IMR-90 (cell line): ENCODE results near the gene SRMS. TPM values are rescaled to one million over a fixed set of nuclear protein-coding genes. Genes with fewer than 3 reads are reported as not detected.

Source experiments
- ATAC-seq: fragments of 200-7000 bp; cut with Tn5 transposase; 2 replicates; pipeline ENCODE4 v1.9.1; 2020; ENCODE audit warnings: low read depth, mild to moderate bottlenecking, moderate library complexity
- BruUV-seq: library from RNA; stranded (reverse); fragments of 400-500 nt; replicated peaks from 2 replicates; lab custom pipeline; 2021; lab: Mats Ljungman, UMichigan
- CTCF ChIA-PET: fragments of 300-600 bp; formaldehyde crosslinking; extraction: SDS; loops from one replicate; lab custom pipeline; 2021; ENCODE audit warnings: antibody characterized with exemption; lab: Yijun Ruan, JAX
- POLR2A ChIA-PET: fragments of 300-600 bp; sonication (Branson Sonifier 250); formaldehyde crosslinking; loops from one replicate; lab custom pipeline; 2022; ENCODE audit warnings: antibody characterized with exemption; ENCODE audit not compliant: unreplicated experiment; lab: Charles Lee
- DNase-seq: peaks from one replicate; pipeline ENCODE4 v3.0.0; 2013
- H2AFZ ChIP-seq: replicated peaks from 2 replicates; pipeline ENCODE3; 2013; ENCODE audit warnings: low read length, mild to moderate bottlenecking; ENCODE audit not compliant: poor library complexity
- H2AK5ac ChIP-seq: 2 replicates; pipeline ENCODE4 v1.6.1; 2013; ENCODE audit warnings: low read depth, low read length, inconsistent platforms
- H2AK9ac ChIP-seq: replicated peaks from 2 replicates; pipeline ENCODE3; 2013; ENCODE audit warnings: mild to moderate bottlenecking, low read depth, low read length, moderate library complexity; ENCODE audit not compliant: poor library complexity
- H2BK120ac ChIP-seq: 2 replicates; pipeline ENCODE4 v1.6.1; 2013; ENCODE audit warnings: low read depth, low read length, inconsistent platforms
- H2BK15ac ChIP-seq: 3 replicates; pipeline ENCODE4 v1.6.1; 2013; ENCODE audit warnings: low read depth, low read length, inconsistent platforms
- H2BK20ac ChIP-seq: 2 replicates; pipeline ENCODE4 v1.6.1; 2013; ENCODE audit warnings: low read depth, mild to moderate bottlenecking, inconsistent platforms, low read length, moderate library complexity
- H2BK5ac ChIP-seq: 2 replicates; pipeline ENCODE4 v1.6.1; 2013; ENCODE audit warnings: mild to moderate bottlenecking, low read depth, low read length, inconsistent platforms; ENCODE audit not compliant: poor library complexity, severe bottlenecking
- H3K14ac ChIP-seq: replicated peaks from 2 replicates; pipeline ENCODE4 v1.6.1; 2013; ENCODE audit warnings: low read depth, low read length, inconsistent platforms
- H3K18ac ChIP-seq: 2 replicates; pipeline ENCODE4 v1.6.1; 2013; ENCODE audit warnings: low read depth, low read length, control low read depth
- H3K23ac ChIP-seq: 2 replicates; pipeline ENCODE4 v1.6.1; 2013; ENCODE audit warnings: low read depth, low read length, inconsistent platforms
- H3K27ac ChIP-seq: 2 replicates; pipeline ENCODE4 v1.5.1; 2013; ENCODE audit warnings: mild to moderate bottlenecking, control low read depth, low read length; ENCODE audit not compliant: insufficient read depth
- H3K27me3 ChIP-seq: 2 replicates; pipeline ENCODE4 v1.6.1; 2013; ENCODE audit warnings: low read length; ENCODE audit not compliant: control insufficient read depth, insufficient read depth
- H3K36me3 ChIP-seq: 2 replicates; pipeline ENCODE4 v1.6.1; 2013; ENCODE audit warnings: low read length, mixed read lengths; ENCODE audit not compliant: control insufficient read depth, insufficient read depth
- H3K4ac ChIP-seq: 2 replicates; pipeline ENCODE4 v1.6.1; 2013; ENCODE audit warnings: low read depth, low read length, inconsistent platforms
- H3K4me1 ChIP-seq: 2 replicates; pipeline ENCODE4 v1.6.1; 2013; ENCODE audit warnings: low read length, mixed read lengths; ENCODE audit not compliant: control insufficient read depth, insufficient read depth
- H3K4me2 ChIP-seq: 2 replicates; pipeline ENCODE4 v1.6.1; 2013; ENCODE audit warnings: low read depth, mild to moderate bottlenecking, control low read depth, low read length, moderate library complexity
- H3K4me3 ChIP-seq: 2 replicates; pipeline ENCODE4 v1.5.1; 2013; ENCODE audit warnings: low read depth, mild to moderate bottlenecking, control low read depth, low read length, moderate library complexity; ENCODE audit not compliant: insufficient read depth
- H3K56ac ChIP-seq: 2 replicates; pipeline ENCODE4 v1.6.1; 2013; ENCODE audit warnings: low read length, inconsistent platforms; ENCODE audit not compliant: insufficient read depth; ENCODE audit errors: extremely low read depth
- H3K79me1 ChIP-seq, 2 experiments: 2 replicates each; pipeline ENCODE4 v1.6.1; 2013; ENCODE audit warnings: low read length in 2 of 2, inconsistent platforms in 1 of 2, low read depth in 1 of 2
- H3K9ac ChIP-seq: 2 replicates; pipeline ENCODE4 v1.6.1; 2013; ENCODE audit warnings: low read depth, low read length, control low read depth
- H3K9me1 ChIP-seq: 2 replicates; pipeline ENCODE4 v1.6.1; 2013; ENCODE audit warnings: low read length, inconsistent platforms; ENCODE audit not compliant: insufficient read depth
- H3K9me3 ChIP-seq: 2 replicates; pipeline ENCODE4 v1.6.1; 2013; ENCODE audit warnings: low read length; ENCODE audit not compliant: control insufficient read depth, insufficient read depth
- H4K20me1 ChIP-seq: 2 replicates; pipeline ENCODE4 v1.6.1; 2013; ENCODE audit warnings: low read length, inconsistent platforms; ENCODE audit not compliant: insufficient read depth
- H4K5ac ChIP-seq: 2 replicates; pipeline ENCODE4 v1.6.1; 2013; ENCODE audit warnings: mild to moderate bottlenecking, low read depth, low read length, control low read depth
- H4K8ac ChIP-seq, 2 experiments: 2 replicates each; pipeline ENCODE4 v1.6.1; 2013; ENCODE audit warnings: low read depth in 2 of 2, low read length in 2 of 2, control low read depth in 1 of 2, inconsistent platforms in 1 of 2
- H4K91ac ChIP-seq: 2 replicates; pipeline ENCODE4 v1.6.1; 2013; ENCODE audit warnings: low read depth, low read length, inconsistent platforms; ENCODE audit not compliant: insufficient read depth
- CHD1 ChIP-seq: IDR thresholded peaks from 2 replicates; pipeline ENCODE4 v1.6.1; 2012; ENCODE audit warnings: low read depth, low read length, improper control_type of control experiment
- ELK1 ChIP-seq: fragments of 150-350 bp; IDR thresholded peaks from 2 replicates; pipeline ENCODE4 v1.6.1; 2016; ENCODE audit warnings: low read depth, mild to moderate bottlenecking, low read length, moderate library complexity, borderline replicate concordance
- FOS ChIP-seq: fragments of 150-350 bp; IDR thresholded peaks from 2 replicates; pipeline ENCODE4 v1.6.1; 2016; ENCODE audit warnings: low read depth, low read length
- MAZ ChIP-seq: IDR thresholded peaks from 2 replicates; pipeline ENCODE4 v1.6.1; 2012; ENCODE audit warnings: low read depth, mild to moderate bottlenecking, low read length, improper control_type of control experiment, moderate library complexity, borderline replicate concordance
- NFE2L2 ChIP-seq: fragments of 150-350 bp; IDR thresholded peaks from 2 replicates; pipeline ENCODE4 v1.6.1; 2016; ENCODE audit warnings: low read depth, mild to moderate bottlenecking, low read length
- RAD21 ChIP-seq: IDR thresholded peaks from 2 replicates; pipeline ENCODE4 v1.6.1; 2012; ENCODE audit warnings: low read length, improper control_type of control experiment
- RCOR1 ChIP-seq: IDR thresholded peaks from 2 replicates; pipeline ENCODE4 v1.6.1; 2012; ENCODE audit warnings: mild to moderate bottlenecking, low read length, improper control_type of control experiment; ENCODE audit not compliant: insufficient replicate concordance
- RFX5 ChIP-seq: IDR thresholded peaks from 2 replicates; pipeline ENCODE4 v1.8.0; 2012; ENCODE audit warnings: low read depth, mild to moderate bottlenecking, low read length, moderate library complexity
- SMC3 ChIP-seq: fragments of 150-350 bp; IDR thresholded peaks from 2 replicates; pipeline ENCODE4 v1.6.1; 2016; ENCODE audit warnings: low read depth, mild to moderate bottlenecking, antibody characterized with exemption, low read length, moderate library complexity
- WGBS, 2 experiments: methylation state at CpG; one replicate each; pipeline versions ENCODE4 v1.1.5 to v1.1.7; 2013; ENCODE audit warnings: missing lambda C conversion rate in 2 of 2; ENCODE audit not compliant: insufficient read length in 1 of 2; ENCODE audit errors: extremely low coverage in 2 of 2; 5-methylcytosine and 5-hydroxymethylcytosine counted together
- dilution Hi-C: fragments of 300-500 bp; cut with HindIII; formaldehyde crosslinking; loops from one replicate; pipeline ENCODE4 v1.14.3; 2018; ENCODE audit warnings: low sequenced_read_pairs; ENCODE audit not compliant: unreplicated experiment
- in situ Hi-C: fragments of 300-500 bp; cut with MboI; formaldehyde crosslinking; loops from 3 replicates; pipeline ENCODE4 v1.14.3; 2019; ENCODE audit warnings: low sequenced_read_pairs, inconsistent platforms, mixed read lengths
- intact Hi-C: fragments of 100-400 bp; cut with micrococcal nuclease; formaldehyde crosslinking; loops from 2 replicates; pipeline ENCODE4 v1.10.0; 2022
- polyA plus RNA-seq, 3 experiments: library from polyadenylated mRNA; depleted of rRNA; stranded (reverse); fragments of >200 nt; gene quantifications; 2 replicates each; pipeline ENCODE4 v1.2.3, GENCODE V29; 2012; ENCODE audit warnings: low replicate concordance in 1 of 3
- total RNA-seq: library from RNA; depleted of rRNA; stranded (reverse); fragments of >200 nt; gene quantifications from 2 replicates; pipeline ENCODE4 v1.2.3, GENCODE V29; 2012

The SRMS gene
- total and polyA plus RNA-seq, 2 of the 4 experiments (the other 2 are of a cell fraction): not detected

- no TSS peak for BruUV-seq
- CTCF ChIA-PET: no interaction called here
- no peak overlapping the region for H3K4ac ChIP-seq
These were observed 48.9 kb upstream of the SRMS start for GRCh38 chr20:63596423-63596822.

More at GRCh38 chr20:63596423-63596822, 48.9 kb upstream of the SRMS start:
- ATAC-seq (no peak), DNase-seq (no peak)
- H3K9me1 ChIP-seq: peaks cover 4% of the 10 kb centered on the region; the same call in 1 of the 2 replicates
- no peak overlapping the region for H2BK120ac ChIP-seq
- H3K18ac ChIP-seq: no peak overlapping the region
- no peak overlapping the region for H3K56ac ChIP-seq
- H3K4me2 ChIP-seq: no peak overlapping the region
- H3K79me1 ChIP-seq: peaks cover 10 to 20% of the 10 kb centered on the region in 2 experiments; a peak in 3 of 4 replicates
- POLR2A ChIA-PET: no interaction called here
- H2AK5ac ChIP-seq: no peak overlapping the region
- intact Hi-C loops (no loop called here), in situ Hi-C loops (no loop called here), dilution Hi-C loops (no loop called here)
- H3K9ac ChIP-seq: no peak overlapping the region
- H3K9me3 ChIP-seq: no peaks in the 10 kb centered on the region
- no peak overlapping the region for H3K14ac ChIP-seq
- H4K20me1 ChIP-seq: no peaks in the 10 kb centered on the region; the same call in 1 of the 2 replicates
- TF ChIP-seq ELK1 (no peak), MAZ (no peak), RCOR1 (no peak), SMC3 (no peak), RAD21 (no peak), NFE2L2 (no peak), RFX5 (no peak), CHD1 (no peak), FOS (no peak)
- H2AK9ac ChIP-seq: no peak overlapping the region
- H2BK20ac ChIP-seq: no peak overlapping the region
- no peak overlapping the region for H3K27ac ChIP-seq
- H2BK15ac ChIP-seq: no peak overlapping the region
- WGBS, 2 experiments: 89% methylated on average over 3 of the region's 6 CpGs; no CpG with 5 or more reads in 1 of the 2 experiments
- peaks cover 7% of the 10 kb centered on the region for H3K4me1 ChIP-seq
- H2AFZ ChIP-seq: no peak overlapping the region
- H3K36me3 ChIP-seq: peaks cover 46% of the 10 kb centered on the region
- H4K91ac ChIP-seq: no peak overlapping the region
- H3K27me3 ChIP-seq: no peaks in the 10 kb centered on the region
- no peak overlapping the region for H4K8ac ChIP-seq
- no peak overlapping the region for H3K4me3 ChIP-seq
- no peak overlapping the region for H4K5ac ChIP-seq
- H2BK5ac ChIP-seq: no peak overlapping the region
- no peak overlapping the region for H3K23ac ChIP-seq
